ENCODE measurements around the gene EIF2B4.

EIF2B4 gene

DNA sequence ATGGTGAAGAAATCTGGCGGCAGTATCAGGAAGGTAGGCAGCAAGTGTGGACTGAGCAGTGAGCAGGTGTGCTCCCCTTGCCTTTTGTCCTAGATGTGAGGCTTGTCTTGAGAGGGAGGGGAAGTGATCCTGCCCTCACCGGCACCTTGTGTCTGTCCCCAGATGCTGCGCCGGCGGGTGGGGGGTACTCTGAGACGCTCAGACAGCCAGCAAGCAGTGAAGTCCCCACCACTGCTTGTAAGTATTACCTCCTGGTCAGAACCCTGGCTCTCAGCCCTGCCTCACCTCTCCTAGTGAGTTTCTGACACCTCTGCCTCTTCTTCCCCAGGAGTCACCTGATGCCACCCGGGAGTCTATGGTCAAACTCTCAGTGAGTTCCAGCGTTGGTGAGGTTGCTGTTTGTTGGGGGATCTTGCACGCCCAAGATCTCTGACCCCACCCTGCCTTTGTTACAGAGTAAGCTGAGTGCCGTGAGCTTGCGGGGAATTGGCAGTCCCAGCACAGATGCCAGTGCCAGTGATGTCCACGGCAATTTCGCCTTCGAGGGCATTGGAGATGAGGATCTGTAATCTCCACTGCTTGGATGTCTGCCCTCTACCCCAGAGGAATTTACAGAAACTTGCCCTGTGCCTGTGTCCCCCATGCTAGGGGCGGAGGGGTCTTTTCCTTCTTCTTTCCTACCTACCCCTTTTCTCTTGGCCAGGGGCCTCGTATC lies 6.2 kb upstream of the EIF2B4 start:
- H3K27ac ChIP-seq: peak overlapping the region; percentile 86
- no peak for TF ChIP-seq CTCF (conservative IDR thresholded peaks at IDR 0.05)

DNA sequence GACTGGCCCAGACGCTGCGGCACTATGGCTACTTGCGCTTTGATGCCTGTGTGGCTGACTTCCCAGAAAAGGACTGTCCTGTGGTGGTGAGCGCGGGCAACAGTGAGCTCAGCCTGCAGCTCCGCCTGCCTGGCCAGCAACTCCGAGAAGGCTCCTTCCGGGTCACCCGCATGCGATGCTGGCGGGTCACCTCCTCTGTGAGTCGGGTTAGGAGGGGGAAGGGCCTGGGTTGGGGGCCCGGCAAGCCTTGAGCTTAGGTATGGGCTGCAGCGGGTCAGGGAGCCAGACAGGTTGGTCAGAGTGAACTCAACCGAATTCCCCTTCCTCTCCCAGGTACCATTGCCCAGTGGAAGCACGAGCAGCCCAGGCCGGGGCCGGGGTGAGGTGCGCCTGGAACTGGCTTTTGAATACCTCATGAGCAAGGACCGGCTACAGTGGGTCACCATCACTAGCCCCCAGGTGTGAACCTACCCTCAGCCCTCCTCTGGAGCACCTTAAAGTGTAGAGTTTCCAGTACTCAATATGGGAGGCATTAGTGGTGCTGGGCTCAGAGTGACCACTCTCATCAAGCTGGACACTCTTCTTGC lies 5.5 kb upstream of the EIF2B4 start:
- no peak for TF ChIP-seq CTCF (conservative IDR thresholded peaks at IDR 0.05)
- H3K27ac ChIP-seq: no peak overlapping the region

- peak overlapping the region; percentile 93; the same call in 1 of the 2 replicates for H3K27ac ChIP-seq
- no peak for TF ChIP-seq CTCF (conservative IDR thresholded peaks at IDR 0.05)
Observed at GRCh38 chr2:27373567-27373966, 3.4 kb upstream of the EIF2B4 start.

DNA sequence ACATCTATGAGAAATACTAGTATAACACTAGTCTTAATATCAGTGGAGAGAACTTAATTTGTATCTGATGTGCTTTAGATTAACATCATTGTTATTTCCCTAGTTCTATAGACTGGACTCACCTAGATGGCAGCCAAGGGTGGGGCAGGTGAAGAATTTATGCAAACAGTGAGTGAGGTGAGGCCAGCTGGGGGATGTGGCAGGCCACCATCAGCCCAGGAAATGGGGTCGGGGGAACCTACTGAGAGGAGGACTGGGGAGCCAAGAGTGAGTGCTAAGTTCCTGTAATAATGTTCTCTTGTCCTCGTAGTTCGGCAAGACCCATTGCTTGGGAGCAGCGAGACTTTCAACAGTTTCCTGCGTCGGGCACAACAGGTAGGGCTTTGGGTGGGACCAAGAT lies 2.8 kb upstream of the EIF2B4 start:
- H3K27ac ChIP-seq: peak overlapping the region; percentile 93; the same call in 1 of the 2 replicates
- TF ChIP-seq CTCF (conservative IDR thresholded peaks at IDR 0.05): no peak

- no peak for TF ChIP-seq CTCF (conservative IDR thresholded peaks at IDR 0.05)
- H3K27ac ChIP-seq: peak overlapping the region; percentile 93
Observed at GRCh38 chr2:27370816-27371620, 880 bp upstream of the EIF2B4 start.

GRCh38 chr2:27369471-27370025 lies 590 bp downstream of the EIF2B4 start:
- peak overlapping the region; percentile 93 for H3K27ac ChIP-seq
- no peak for TF ChIP-seq CTCF (conservative IDR thresholded peaks at IDR 0.05)

GRCh38 chr2:27363933-27364332 lies 6.2 kb downstream of the EIF2B4 start:
- TF ChIP-seq CTCF (conservative IDR thresholded peaks at IDR 0.05): no peak
- H3K27ac ChIP-seq: no peak overlapping the region
